Common myeloid progenitor, CD34-positive (primary cell): ENCODE measurements around the gene COL15A1.

Experiments
- CTCF ChIA-PET: fragments of 350-600 bp; sonication (Branson Sonifier 250); formaldehyde crosslinking; loops from one replicate; lab custom pipeline; 2021; ENCODE audit warnings: antibody characterized with exemption; lab: Charles Lee
- POLR2A ChIA-PET: fragments of 350-600 bp; sonication (Branson Sonifier 250); formaldehyde crosslinking; loops from one replicate; lab custom pipeline; 2021; ENCODE audit warnings: antibody characterized with exemption; lab: Charles Lee
- DNase-seq, 3 donors: peaks; one replicate each; pipeline versions ENCODE4 v3.0.0 to v3.0.0-alpha.2; 2013
- H3K27ac ChIP-seq, 2 experiments: 1 replicate in 1 of 2; 2 replicates in 1 of 2; pipeline ENCODE4 v1.7.0; 2013; ENCODE audit warnings: inconsistent platforms in 2 of 2, low read length in 2 of 2, mild to moderate bottlenecking in 2 of 2, low read depth in 1 of 2, moderate library complexity in 1 of 2; ENCODE audit not compliant: severe bottlenecking in 2 of 2, insufficient read depth in 1 of 2, poor library complexity in 1 of 2
- H3K27me3 ChIP-seq, 5 experiments: replicated peaks in 2 of 5; 1 replicate in 3 of 5; 2 replicates in 2 of 5; pipeline versions ENCODE4 v1.6.1 to v1.7.0; 2013; ENCODE audit warnings: low read length in 4 of 5, mild to moderate bottlenecking in 2 of 5, moderate library complexity in 2 of 5, inconsistent platforms in 1 of 5; ENCODE audit not compliant: insufficient read depth in 5 of 5, control insufficient read depth in 4 of 5
- H3K36me3 ChIP-seq, 4 experiments: 1 replicate in 2 of 4; 2 replicates in 2 of 4; pipeline versions ENCODE4 v1.6.1 to v1.7.0; 2013; ENCODE audit warnings: low read length in 3 of 4, control low read depth in 1 of 4, mild to moderate bottlenecking in 1 of 4; ENCODE audit not compliant: control insufficient read depth in 4 of 4, insufficient read depth in 4 of 4
- H3K4me1 ChIP-seq, 4 experiments: 1 replicate in 3 of 4; 2 replicates in 1 of 4; pipeline versions ENCODE4 v1.6.1 to v1.7.1; 2013; ENCODE audit warnings: low read length in 3 of 4, mild to moderate bottlenecking in 3 of 4, control low read depth in 1 of 4, inconsistent platforms in 1 of 4, moderate library complexity in 1 of 4; ENCODE audit not compliant: control insufficient read depth in 4 of 4, insufficient read depth in 4 of 4; ENCODE audit errors: control extremely low read depth in 1 of 4
- H3K4me3 ChIP-seq, 7 experiments: 1 replicate in 4 of 7; 2 replicates in 3 of 7; pipeline versions ENCODE4 v1.5.1 to v1.7.0; 2013; ENCODE audit warnings: mild to moderate bottlenecking in 7 of 7, low read length in 6 of 7, moderate library complexity in 6 of 7, inconsistent platforms in 2 of 7, low read depth in 2 of 7, control low read depth in 1 of 7; ENCODE audit not compliant: insufficient read depth in 4 of 7, control insufficient read depth in 1 of 7; ENCODE audit errors: extremely low read depth in 1 of 7
- H3K9me3 ChIP-seq, 5 experiments: 1 replicate in 4 of 5; 2 replicates in 1 of 5; pipeline versions ENCODE4 v1.6.1 to v1.7.1; 2013; ENCODE audit warnings: low read length in 4 of 5, mild to moderate bottlenecking in 2 of 5, inconsistent platforms in 1 of 5, low read depth in 1 of 5, moderate library complexity in 1 of 5; ENCODE audit not compliant: control insufficient read depth in 4 of 5, insufficient read depth in 2 of 5; ENCODE audit errors: control extremely low read depth in 1 of 5
- WGBS: methylation state at CpG from one replicate; pipeline ENCODE4 v1.1.5; 2013; ENCODE audit not compliant: insufficient coverage; 5-methylcytosine and 5-hydroxymethylcytosine counted together

Gene COL15A1

DNA sequence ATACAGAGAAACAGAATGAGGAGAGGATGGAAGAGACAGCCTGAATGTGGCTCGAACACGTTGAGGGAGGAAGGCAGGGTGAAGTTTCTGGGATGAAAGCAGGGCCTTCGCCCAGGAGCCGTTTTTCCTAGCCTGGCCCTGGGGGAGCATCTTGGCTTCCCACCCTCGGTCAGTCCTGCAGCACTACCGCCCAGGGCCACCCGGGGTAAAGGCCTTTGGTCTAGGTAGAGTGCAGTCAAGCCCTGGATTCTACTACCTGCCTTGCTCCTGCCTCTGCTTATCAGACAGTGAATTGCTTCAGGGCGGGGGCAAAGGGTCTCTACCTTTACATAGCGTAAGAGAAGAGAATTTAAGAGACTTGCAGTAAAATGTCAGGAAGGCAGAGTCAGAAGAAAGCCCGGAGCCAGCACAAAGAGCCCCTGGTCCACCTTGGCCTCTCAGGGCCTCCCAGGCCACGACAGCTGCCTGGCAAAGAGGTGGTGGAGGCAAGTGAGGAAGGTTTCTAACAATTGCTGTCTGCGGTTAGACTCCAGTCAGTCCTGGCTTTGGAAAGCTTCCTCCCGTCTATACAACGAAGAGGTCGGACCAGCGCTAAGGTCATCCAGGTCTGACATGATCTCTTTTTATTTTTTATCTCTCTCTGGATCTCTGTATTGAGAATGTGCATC lies 17.9 kb downstream of the COL15A1 start:
- no peak overlapping the region for H3K4me3 ChIP-seq
- POLR2A ChIA-PET: interaction anchor here (0.6 kb wide), 1 partner anchor 10 kb away, joined by 5 read pairs; no protein-coding TSS in a partner anchor

DNA sequence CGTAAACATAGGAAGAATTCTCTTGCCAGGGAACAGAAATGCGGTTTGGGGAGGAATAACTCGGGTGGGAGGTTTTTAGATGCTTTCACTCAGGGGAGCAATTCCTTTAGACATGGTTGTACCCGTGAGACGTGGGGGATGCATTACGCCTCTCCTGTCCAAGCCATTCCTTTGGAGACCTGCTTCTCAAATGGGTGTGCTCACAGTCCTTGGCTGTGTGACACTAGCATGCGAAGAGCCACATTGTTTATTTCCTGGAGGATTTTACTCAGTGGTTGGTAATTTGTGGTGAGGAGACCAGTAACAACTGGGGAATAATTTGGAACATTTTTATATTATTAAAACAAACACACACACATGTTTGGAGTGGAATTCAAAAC lies 18.5 kb downstream of the COL15A1 start:
- POLR2A ChIA-PET: no interaction called here
- no peaks in the 10 kb centered on the region for H3K4me1 ChIP-seq
- 98% methylated on average over 4 of the region's 7 CpGs for WGBS
- H3K27ac ChIP-seq: no peak overlapping the region
- CTCF ChIA-PET: no interaction called here
- peaks cover 0 to 9% (median 2%) of the 10 kb centered on the region in 5 experiments for H3K27me3 ChIP-seq
- no peaks in the 10 kb centered on the region for H3K36me3 ChIP-seq
- no peak for DNase-seq
- no peak overlapping the region for H3K4me3 ChIP-seq
- peaks cover 0 to 2% (median 0%) of the 10 kb centered on the region in 5 experiments for H3K9me3 ChIP-seq

More for the DNA sequence above, 17.9 kb downstream of the COL15A1 start:
- CTCF ChIA-PET: no interaction called here
- peaks cover 0 to 4% (median 2%) of the 10 kb centered on the region in 5 experiments for H3K9me3 ChIP-seq
- H3K27me3 ChIP-seq: peaks cover 0 to 9% (median 2%) of the 10 kb centered on the region in 5 experiments
- H3K36me3 ChIP-seq: no peaks in the 10 kb centered on the region
- 95% methylated on average over 16 of the region's 16 CpGs for WGBS
- DNase-seq: no peak
- no peaks in the 10 kb centered on the region for H3K4me1 ChIP-seq
- H3K27ac ChIP-seq: no peak overlapping the region

GRCh38 chr9:98962861-98963260 lies 19.2 kb downstream of the COL15A1 start:
- H3K4me3 ChIP-seq: no peak overlapping the region
- no peaks in the 10 kb centered on the region for H3K4me1 ChIP-seq
- ChIA-PET POLR2A (no interaction called here), CTCF (no interaction called here)
- H3K27ac ChIP-seq: no peak overlapping the region
- no peak for DNase-seq
- H3K9me3 ChIP-seq: no peaks in the 10 kb centered on the region
- H3K36me3 ChIP-seq: no peaks in the 10 kb centered on the region
- WGBS: 88% methylated on average over 4 of the region's 5 CpGs
- peaks cover 0 to 9% (median 2%) of the 10 kb centered on the region in 5 experiments for H3K27me3 ChIP-seq

DNA sequence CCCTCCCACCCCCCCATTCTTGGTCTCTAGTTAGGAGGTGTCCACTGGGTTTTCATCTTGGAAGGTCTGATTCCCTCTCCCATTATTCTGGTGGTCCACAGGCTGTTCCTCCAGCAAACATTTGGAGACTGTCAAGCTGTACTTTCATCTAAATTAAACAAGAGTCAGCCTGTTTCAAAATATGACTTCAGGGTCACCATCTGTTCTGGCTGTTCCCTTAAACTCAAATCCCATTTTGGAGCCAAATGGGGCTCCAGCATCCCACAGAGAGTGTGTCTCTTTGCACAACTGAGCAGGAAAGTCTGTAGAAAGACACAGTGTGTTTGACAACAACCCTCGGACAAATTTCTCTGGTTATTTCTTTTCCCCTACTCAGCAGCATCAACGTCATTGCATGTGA lies 20.5 kb downstream of the COL15A1 start:
- DNase-seq: no peak
- H3K27me3 ChIP-seq: peaks cover 0 to 9% (median 2%) of the 10 kb centered on the region in 5 experiments
- no peak overlapping the region for H3K27ac ChIP-seq
- POLR2A ChIA-PET: no interaction called here
- 100% methylated on average over 2 of the region's 2 CpGs for WGBS
- H3K9me3 ChIP-seq: no peaks in the 10 kb centered on the region
- H3K4me3 ChIP-seq: no peak overlapping the region
- H3K36me3 ChIP-seq: no peaks in the 10 kb centered on the region
- CTCF ChIA-PET: interaction anchor here (0.9 to 1.7 kb wide), 5 partner anchors 9 to 116 kb away, joined by 3 to 10 read pairs (median 4); no protein-coding TSS in a partner anchor
- no peaks in the 10 kb centered on the region for H3K4me1 ChIP-seq

DNA sequence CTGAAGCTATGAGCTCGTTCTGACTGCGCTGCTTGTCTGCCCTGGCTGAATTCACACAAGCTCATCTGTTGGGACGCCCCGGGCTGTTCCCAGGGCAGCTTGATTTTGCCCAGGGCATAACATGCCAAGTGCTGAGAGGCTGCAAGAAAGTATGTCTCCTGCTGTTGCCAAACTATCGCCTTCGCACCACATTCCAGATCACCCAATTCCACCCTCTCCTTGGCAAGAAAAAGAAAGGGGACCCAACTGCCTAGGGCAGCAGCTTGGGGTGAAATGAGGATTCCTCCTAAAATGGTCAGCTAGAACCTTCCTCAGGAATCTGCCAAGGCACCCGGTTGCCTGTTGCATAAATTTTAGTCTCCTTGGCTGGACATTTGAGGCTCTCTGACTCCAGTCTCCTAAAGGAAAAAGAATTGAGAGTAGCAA lies 21.2 kb downstream of the COL15A1 start:
- peaks cover 0 to 9% (median 2%) of the 10 kb centered on the region in 5 experiments for H3K27me3 ChIP-seq
- WGBS: 95% methylated on average over 6 of the region's 7 CpGs
- no peak overlapping the region for H3K27ac ChIP-seq
- H3K4me1 ChIP-seq: no peaks in the 10 kb centered on the region
- H3K9me3 ChIP-seq: no peaks in the 10 kb centered on the region
- no peaks in the 10 kb centered on the region for H3K36me3 ChIP-seq
- CTCF ChIA-PET: interaction anchor here (0.8 to 1.7 kb wide), 5 partner anchors 9 to 116 kb away, joined by 3 to 10 read pairs (median 4); no protein-coding TSS in a partner anchor
- no peak for DNase-seq
- POLR2A ChIA-PET: no interaction called here
- H3K4me3 ChIP-seq: no peak overlapping the region

- no peaks in the 10 kb centered on the region for H3K4me1 ChIP-seq
- no peaks in the 10 kb centered on the region for H3K36me3 ChIP-seq
- no peak overlapping the region for H3K4me3 ChIP-seq
- DNase-seq: no peak
- H3K27ac ChIP-seq: no peak overlapping the region
- POLR2A ChIA-PET: no interaction called here
- WGBS: 100% methylated on average over 2 of the region's 4 CpGs
- CTCF ChIA-PET: interaction anchor here (0.9 to 1.1 kb wide), 3 partner anchors 9 to 118 kb away, joined by 3 to 4 read pairs (median 3); no protein-coding TSS in a partner anchor
- H3K9me3 ChIP-seq: no peaks in the 10 kb centered on the region
- H3K27me3 ChIP-seq: peaks cover 0 to 6% (median 2%) of the 10 kb centered on the region in 5 experiments
Measured at GRCh38 chr9:98966676-98967075, 23.0 kb downstream of the COL15A1 start.

DNA sequence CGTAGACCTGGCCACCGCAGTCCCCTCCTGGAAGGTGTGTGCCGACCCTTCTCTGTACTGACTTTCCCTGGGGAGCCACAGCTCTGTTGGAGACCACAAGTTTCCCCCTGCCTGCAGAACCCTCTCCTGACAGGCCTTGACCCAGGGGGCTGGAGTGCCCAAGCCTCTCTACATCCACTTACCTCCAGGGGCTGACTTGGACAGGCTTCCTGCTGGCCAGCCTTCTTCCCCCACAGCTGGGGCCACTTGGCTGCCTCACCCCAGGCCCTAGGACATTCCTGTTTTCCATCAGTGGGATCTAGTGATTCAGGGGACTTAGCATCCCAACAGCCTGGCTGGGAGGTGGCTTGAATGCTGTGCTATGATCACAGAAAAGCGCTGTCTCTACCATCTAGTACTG lies 23.6 kb downstream of the COL15A1 start:
- no peak overlapping the region for H3K4me3 ChIP-seq
- H3K27me3 ChIP-seq: peaks cover 0 to 6% (median 2%) of the 10 kb centered on the region in 5 experiments
- CTCF ChIA-PET: interaction anchor here (0.9 to 1.1 kb wide), 2 partner anchors 10 to 118 kb away, joined by 3 read pairs; no protein-coding TSS in a partner anchor
- WGBS: 100% methylated on average over 4 of the region's 4 CpGs
- no peaks in the 10 kb centered on the region for H3K4me1 ChIP-seq
- POLR2A ChIA-PET: no interaction called here
- no peak overlapping the region for H3K27ac ChIP-seq
- H3K9me3 ChIP-seq: no peaks in the 10 kb centered on the region
- no peak for DNase-seq
- H3K36me3 ChIP-seq: no peaks in the 10 kb centered on the region
